GM12878 (cell line): ENCODE measurements around the gene PRUNE1. TPM values are rescaled to one million over a fixed set of nuclear protein-coding genes. Genes with fewer than 3 reads are reported as not detected.

Source experiments
- ATAC-seq: fragments of 200-7000 bp; cut with Tn5 transposase; 3 replicates; pipeline ENCODE4 v1.9.1; 2020; ENCODE audit warnings: mild to moderate bottlenecking, moderate library complexity
- BruUV-seq: library from RNA; stranded (reverse); fragments of 400-500 nt; replicated peaks from 2 replicates; lab custom pipeline; 2021; lab: Mats Ljungman, UMichigan
- CTCF ChIA-PET: fragments of 300-600 bp; sonication (Branson Sonifier 250); formaldehyde crosslinking; extraction: SDS; loops from one replicate; lab custom pipeline; 2021; ENCODE audit warnings: inconsistent platforms; lab: Yijun Ruan, JAX
- POLR2A ChIA-PET: fragments of 350-600 bp; formaldehyde crosslinking; extraction: SDS; loops from one replicate; lab custom pipeline; 2021; ENCODE audit warnings: inconsistent platforms; lab: Charles Lee
- RAD21 ChIA-PET: fragments of 300-600 bp; sonication (Branson Sonifier 250); formaldehyde crosslinking; loops from one replicate; lab custom pipeline; 2023; ENCODE audit warnings: antibody characterized with exemption; ENCODE audit not compliant: unreplicated experiment; lab: Charles Lee
- SMC1A ChIA-PET: fragments of 300-600 bp; sonication (Branson Sonifier 250); formaldehyde crosslinking; loops from one replicate; lab custom pipeline; 2023; ENCODE audit not compliant: unreplicated experiment, uncharacterized antibody; lab: Charles Lee
- DNase-seq: peaks from one replicate; pipeline ENCODE4 v3.0.0-alpha.2; 2011; ENCODE audit warnings: low read depth, low spot score
- FAIRE-seq: peaks from 3 replicates; lab custom pipeline; 2011; peaks lifted over from hg19 to GRCh38; lab: Jason Lieb, UNC
- H2AFZ ChIP-seq: 2 replicates; pipeline ENCODE4 v1.6.0; 2011; ENCODE audit warnings: low read depth, low read length, control low read depth; ENCODE audit not compliant: control insufficient read depth
- H3K27ac ChIP-seq: 2 replicates; pipeline ENCODE4 v1.5.1; 2011; ENCODE audit warnings: control low read depth; ENCODE audit not compliant: control insufficient read depth, insufficient read depth
- H3K27me3 ChIP-seq, 2 experiments: replicated peaks in 1 of 2; 2 replicates each; pipeline versions ENCODE4 v1.6.0 to v1.6.1; 2011; ENCODE audit warnings: low read length in 1 of 2; ENCODE audit not compliant: control insufficient read depth in 2 of 2, insufficient read depth in 2 of 2
- H3K36me3 ChIP-seq, 2 experiments: 2 replicates each; pipeline ENCODE4 v1.5.1; 2011; ENCODE audit warnings: low read length in 1 of 2; ENCODE audit not compliant: control insufficient read depth in 2 of 2, insufficient read depth in 2 of 2
- H3K4me1 ChIP-seq: 2 replicates; pipeline ENCODE4 v1.6.1; 2011; ENCODE audit warnings: mild to moderate bottlenecking, low read length, moderate library complexity, mixed read lengths; ENCODE audit not compliant: control insufficient read depth, insufficient read depth
- H3K4me2 ChIP-seq: 2 replicates; pipeline ENCODE4 v1.6.0; 2011; ENCODE audit warnings: control low read depth; ENCODE audit not compliant: control insufficient read depth, insufficient read depth
- H3K4me3 ChIP-seq: fragments of 200-600 bp; sonication (generic); 2 replicates; pipeline ENCODE4 v1.5.1; 2016
- H3K79me2 ChIP-seq: 2 replicates; pipeline ENCODE4 v1.6.0; 2011; ENCODE audit warnings: low read length; ENCODE audit not compliant: control insufficient read depth, insufficient read depth
- H3K9ac ChIP-seq: 2 replicates; pipeline ENCODE4 v1.8.0; 2011; ENCODE audit warnings: low read length, control low read depth, mixed read lengths; ENCODE audit not compliant: control insufficient read depth, insufficient read depth
- H3K9me3 ChIP-seq: replicated peaks from 3 replicates; pipeline ENCODE4 v1.5.1; 2011; ENCODE audit warnings: mild to moderate bottlenecking, low read length; ENCODE audit not compliant: control insufficient read depth, insufficient read depth
- H4K20me1 ChIP-seq: 2 replicates; pipeline ENCODE4 v1.6.0; 2011; ENCODE audit not compliant: control insufficient read depth, insufficient read depth
- EP300 ChIP-seq, 2 experiments: fragments of 150-350 bp in 1 of 2; IDR thresholded peaks; 2 replicates each; pipeline ENCODE4 v1.6.1; 2011 to 2012; ENCODE audit warnings: low read depth in 2 of 2, low read length in 2 of 2, borderline replicate concordance in 1 of 2, improper control_type of control experiment in 1 of 2, inconsistent platforms in 1 of 2; ENCODE audit not compliant: control insufficient read depth in 1 of 2
- IKZF1 ChIP-seq: fragments of 450-650 bp; conservative IDR thresholded peaks from 2 replicates; pipeline ENCODE4 v1.6.1; 2017; ENCODE audit warnings: antibody characterized with exemption, mild to moderate bottlenecking
- KLF5 ChIP-seq: fragments of 450-650 bp; IDR thresholded peaks from 2 replicates; pipeline ENCODE4 v1.6.1; 2014; ENCODE audit warnings: mild to moderate bottlenecking; ENCODE audit not compliant: partially characterized antibody
- NBN ChIP-seq: fragments of 450-650 bp; IDR thresholded peaks from 2 replicates; pipeline ENCODE4 v1.6.1; 2016
- RAD21 ChIP-seq: IDR thresholded peaks from 2 replicates; pipeline ENCODE4 v1.6.1; 2011; ENCODE audit warnings: mild to moderate bottlenecking, low read depth, low read length, moderate library complexity; ENCODE audit not compliant: insufficient read depth
- SMAD5 ChIP-seq: IDR thresholded peaks from 2 replicates; pipeline ENCODE4 v1.6.1; 2016; ENCODE audit warnings: antibody characterized with exemption, low read depth
- SMARCA5 ChIP-seq: fragments of 450-650 bp; IDR thresholded peaks from 2 replicates; pipeline ENCODE4 v1.6.1; 2017; ENCODE audit warnings: mild to moderate bottlenecking
- TARDBP ChIP-seq: IDR thresholded peaks from 2 replicates; pipeline ENCODE4 v1.6.1; 2016; ENCODE audit warnings: borderline replicate concordance
- TCF12 ChIP-seq: IDR thresholded peaks from 2 replicates; pipeline ENCODE4 v1.6.1; 2011; ENCODE audit warnings: low read depth, mild to moderate bottlenecking, low read length
- YY1 ChIP-seq: IDR thresholded peaks from 2 replicates; pipeline ENCODE4 v1.6.1; 2011; ENCODE audit warnings: low read depth, mild to moderate bottlenecking, low read length
- ZNF384 ChIP-seq: IDR thresholded peaks from 2 replicates; pipeline ENCODE4 v1.6.1; 2012; ENCODE audit warnings: low read depth, mild to moderate bottlenecking, low read length, improper control_type of control experiment, borderline replicate concordance
- WGBS: methylation state at CpG from one replicate; pipeline ENCODE4 v1.1.6; 2016; ENCODE audit warnings: low lambda C conversion rate; ENCODE audit not compliant: insufficient replicate concordance, insufficient coverage; ENCODE audit errors: missing lambda C conversion rate; 5-methylcytosine and 5-hydroxymethylcytosine counted together
- in situ Hi-C: fragments of 300-500 bp; cut with MboI; formaldehyde crosslinking; loops from 9 replicates; pipeline ENCODE4 v1.14.3; 2018; ENCODE audit warnings: mixed read lengths
- intact Hi-C: fragments of 100-400 bp; cut with micrococcal nuclease; formaldehyde crosslinking; loops from one replicate; pipeline ENCODE4 v1.14.2; 2022; ENCODE audit not compliant: unreplicated experiment
- polyA plus RNA-seq, 11 experiments: library from polyadenylated mRNA; depleted of rRNA in 4 of 11; unstranded in 6 of 11; stranded (reverse) in 5 of 11; fragments of >200 nt; fragmentation: Nextera tagmentation in 4 of 11; fragmentation: Illumina TruSeq in 1 of 11; extraction: Ambion mirVana in 4 of 11; extraction: Trizol in 1 of 11; gene quantifications; 1 replicate in 1 of 11; 2 replicates in 10 of 11; pipeline versions ENCODE4 v1.2.1 to v1.2.3, GENCODE V29; 2011 to 2016; ENCODE audit warnings: inconsistent platforms in 2 of 11, missing spikeins in 2 of 11, low read depth in 1 of 11
- total RNA-seq, 4 experiments: library from RNA; depleted of rRNA in 3 of 4; stranded (reverse); fragments of >200 nt in 3 of 4; fragmentation: Illumina TruSeq in 1 of 4; extraction: Trizol in 1 of 4; gene quantifications; 2 replicates each; pipeline versions ENCODE4 v1.2.1 to v1.2.3, GENCODE V29; 2013 to 2021
- TF ChIP-seq, protein P1 (sequence below): fragments of 450-650 bp; IDR thresholded peaks from 2 replicates; pipeline ENCODE4 v1.6.1; 2016; ENCODE audit warnings: mild to moderate bottlenecking
- TF ChIP-seq, protein P2 (sequence below), 3 experiments: IDR thresholded peaks in 2 of 3; conservative IDR thresholded peaks in 1 of 3; 2 replicates each; pipeline ENCODE4 v1.5.1; 2011; ENCODE audit warnings: low read depth in 3 of 3, low read length in 3 of 3, mild to moderate bottlenecking in 3 of 3, control low read depth in 2 of 3, moderate library complexity in 2 of 3, inconsistent platforms in 1 of 3, mixed read lengths in 1 of 3; ENCODE audit not compliant: control insufficient read depth in 2 of 3, insufficient read depth in 1 of 3; ENCODE audit errors: extremely low read depth in 1 of 3

The PRUNE1 gene
- total and polyA plus RNA-seq, 10 of the 15 experiments (the other 5 are each of a cell fraction or from before 2014, with no cell fraction given), result 4.7 to 24.5 (median 12.4) TPM

DNA sequence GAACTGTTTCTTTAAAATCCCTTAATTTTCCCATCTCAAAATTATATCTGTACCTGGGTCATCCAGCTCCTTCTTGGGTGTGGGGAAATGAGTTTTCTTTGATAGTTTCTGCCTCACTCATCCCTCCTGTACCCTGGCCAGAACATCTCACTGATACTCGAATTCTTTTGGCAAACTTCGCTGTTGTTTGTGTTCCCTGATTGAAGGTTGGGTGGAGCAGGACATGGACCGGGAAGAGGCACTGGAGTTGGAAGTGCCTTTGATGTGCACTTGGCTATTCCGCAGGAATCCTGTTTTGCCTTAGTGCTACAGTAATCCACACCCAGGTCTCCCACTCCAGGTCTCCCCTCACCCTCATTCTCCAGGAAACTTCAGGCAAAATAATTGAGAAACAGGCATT lies 12.8 kb upstream of the PRUNE1 start (continued):
- TF ChIP-seq TARDBP, result no peak
- TF ChIP-seq, protein P1, sequence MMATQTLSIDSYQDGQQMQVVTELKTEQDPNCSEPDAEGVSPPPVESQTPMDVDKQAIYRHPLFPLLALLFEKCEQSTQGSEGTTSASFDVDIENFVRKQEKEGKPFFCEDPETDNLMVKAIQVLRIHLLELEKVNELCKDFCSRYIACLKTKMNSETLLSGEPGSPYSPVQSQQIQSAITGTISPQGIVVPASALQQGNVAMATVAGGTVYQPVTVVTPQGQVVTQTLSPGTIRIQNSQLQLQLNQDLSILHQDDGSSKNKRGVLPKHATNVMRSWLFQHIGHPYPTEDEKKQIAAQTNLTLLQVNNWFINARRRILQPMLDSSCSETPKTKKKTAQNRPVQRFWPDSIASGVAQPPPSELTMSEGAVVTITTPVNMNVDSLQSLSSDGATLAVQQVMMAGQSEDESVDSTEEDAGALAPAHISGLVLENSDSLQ, result no peak
- TF ChIP-seq ZNF384, result no peak
- no peak for TF ChIP-seq EP300 (IDR thresholded peaks at IDR 0.05; ENCODE audit: borderline replicate concordance in 1 of 2, control insufficient read depth in 1 of 2, low read depth in 2 of 2, low read length in 2 of 2)
- TF ChIP-seq YY1, result no peak

DNA sequence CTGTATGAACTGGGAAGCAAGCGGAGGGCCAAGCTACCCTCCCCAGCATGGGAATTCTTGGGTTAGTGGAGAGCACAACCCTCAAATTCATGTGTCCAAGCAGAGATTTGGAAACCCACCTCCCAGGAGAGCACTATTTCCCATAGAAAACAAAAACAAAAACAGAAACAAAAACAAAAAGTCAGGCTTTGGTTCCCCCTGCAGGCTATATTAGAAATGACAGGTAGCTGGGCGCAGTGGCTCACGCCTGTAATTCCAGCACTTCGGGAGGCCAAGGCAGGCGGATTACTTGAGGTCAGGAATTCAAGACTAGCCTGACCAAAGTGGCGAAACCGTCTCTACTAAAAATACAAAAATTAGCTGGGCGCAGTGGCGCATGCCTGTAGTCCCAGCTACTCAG lies 12.4 kb upstream of the PRUNE1 start:
- Histone ChIP-seq H3K4me2 (peak overlapping the region; percentile 75), H3K27me3 (no peaks in the 10 kb centered on the region), H3K9ac (0 out of 2 replicates have a peak overlapping the region, but pooled peaks have one; percentile 40), H3K27ac (no peak overlapping the region), H3K36me3 (no peaks in the 10 kb centered on the region), H3K4me3 (no peak overlapping the region), H3K79me2 (no peaks in the 10 kb centered on the region), H3K9me3 (no peaks in the 10 kb centered on the region), H2AFZ (peak overlapping the region; percentile 88), H3K4me1 (no peaks in the 10 kb centered on the region), H4K20me1 (no peaks in the 10 kb centered on the region)
- CTCF ChIA-PET, result interaction anchor here (0.6 to 16.2 kb wide), 24 partner anchors 10 to 740 kb away, joined by 3 to 252 read pairs (median 4); partner anchors contain the start of genes ANXA9, C1orf56, CERS2 and MINDY1
- DNase-seq, result no peak
- FAIRE-seq, result peak; percentile 80
- BruUV-seq, result no TSS peak
- TF ChIP-seq, protein P1, result 0 out of 2 replicates have a peak, but pooled peaks have one; percentile 10
- TF ChIP-seq, protein P2, sequence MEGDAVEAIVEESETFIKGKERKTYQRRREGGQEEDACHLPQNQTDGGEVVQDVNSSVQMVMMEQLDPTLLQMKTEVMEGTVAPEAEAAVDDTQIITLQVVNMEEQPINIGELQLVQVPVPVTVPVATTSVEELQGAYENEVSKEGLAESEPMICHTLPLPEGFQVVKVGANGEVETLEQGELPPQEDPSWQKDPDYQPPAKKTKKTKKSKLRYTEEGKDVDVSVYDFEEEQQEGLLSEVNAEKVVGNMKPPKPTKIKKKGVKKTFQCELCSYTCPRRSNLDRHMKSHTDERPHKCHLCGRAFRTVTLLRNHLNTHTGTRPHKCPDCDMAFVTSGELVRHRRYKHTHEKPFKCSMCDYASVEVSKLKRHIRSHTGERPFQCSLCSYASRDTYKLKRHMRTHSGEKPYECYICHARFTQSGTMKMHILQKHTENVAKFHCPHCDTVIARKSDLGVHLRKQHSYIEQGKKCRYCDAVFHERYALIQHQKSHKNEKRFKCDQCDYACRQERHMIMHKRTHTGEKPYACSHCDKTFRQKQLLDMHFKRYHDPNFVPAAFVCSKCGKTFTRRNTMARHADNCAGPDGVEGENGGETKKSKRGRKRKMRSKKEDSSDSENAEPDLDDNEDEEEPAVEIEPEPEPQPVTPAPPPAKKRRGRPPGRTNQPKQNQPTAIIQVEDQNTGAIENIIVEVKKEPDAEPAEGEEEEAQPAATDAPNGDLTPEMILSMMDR (IDR thresholded peaks at IDR 0.05 in 2 of 3, conservative IDR thresholded peaks at IDR 0.05 in 1 of 3; ENCODE audit: control insufficient read depth in 2 of 3, extremely low read depth in 1 of 3, insufficient read depth in 1 of 3, low read depth in 3 of 3, low read length in 3 of 3), result peak; percentile 46 to 59 (median 50)
- TF ChIP-seq TCF12 (no peak), SMAD5 (no peak), NBN (0 out of 2 replicates have a peak, but pooled peaks have one; percentile 18), RAD21 (peak; percentile 56), KLF5 (peak; percentile 31), SMARCA5 (no peak), IKZF1 (no peak)
- peak; percentile 68 for ATAC-seq
- in situ Hi-C loops, result loop anchor here (5.0 kb wide), 1 partner anchor 739 kb away; the partner anchor contains the start of gene CA14
- SMC1A ChIA-PET, result interaction anchor here (0.6 to 4.5 kb wide), 10 partner anchors 10 to 744 kb away, joined by 3 to 34 read pairs (median 4); partner anchors contain the start of genes C1orf56, CERS2, MINDY1 and TNFAIP8L2
- 13% methylated on average over 9 of the region's 9 CpGs for WGBS
- RAD21 ChIA-PET, result interaction anchor here (0.7 to 2.6 kb wide), 12 partner anchors 10 to 740 kb away, joined by 3 to 20 read pairs (median 3); partner anchors contain the start of genes ANXA9, GOLPH3L and MINDY1
- intact Hi-C loops, result loop anchor here (10.0 kb wide), 1 partner anchor 741 kb away; the partner anchor contains the start of gene CA14
- POLR2A ChIA-PET, result interaction anchor here (0.6 to 1.2 kb wide), 3 partner anchors 10 to 74 kb away, joined by 3 to 5 read pairs (median 4); no protein-coding TSS in a partner anchor
